ENCODE data around the gene GALT.

GRCh38 chr9:34620061-34620994 is 26.1 kb upstream of the GALT start, which contains the start of gene DCTN3:
- peak; percentile 60 to 66 for TF ChIP-seq EP300 (IDR thresholded peaks at IDR 0.05)
- TF ChIP-seq, protein P1, sequence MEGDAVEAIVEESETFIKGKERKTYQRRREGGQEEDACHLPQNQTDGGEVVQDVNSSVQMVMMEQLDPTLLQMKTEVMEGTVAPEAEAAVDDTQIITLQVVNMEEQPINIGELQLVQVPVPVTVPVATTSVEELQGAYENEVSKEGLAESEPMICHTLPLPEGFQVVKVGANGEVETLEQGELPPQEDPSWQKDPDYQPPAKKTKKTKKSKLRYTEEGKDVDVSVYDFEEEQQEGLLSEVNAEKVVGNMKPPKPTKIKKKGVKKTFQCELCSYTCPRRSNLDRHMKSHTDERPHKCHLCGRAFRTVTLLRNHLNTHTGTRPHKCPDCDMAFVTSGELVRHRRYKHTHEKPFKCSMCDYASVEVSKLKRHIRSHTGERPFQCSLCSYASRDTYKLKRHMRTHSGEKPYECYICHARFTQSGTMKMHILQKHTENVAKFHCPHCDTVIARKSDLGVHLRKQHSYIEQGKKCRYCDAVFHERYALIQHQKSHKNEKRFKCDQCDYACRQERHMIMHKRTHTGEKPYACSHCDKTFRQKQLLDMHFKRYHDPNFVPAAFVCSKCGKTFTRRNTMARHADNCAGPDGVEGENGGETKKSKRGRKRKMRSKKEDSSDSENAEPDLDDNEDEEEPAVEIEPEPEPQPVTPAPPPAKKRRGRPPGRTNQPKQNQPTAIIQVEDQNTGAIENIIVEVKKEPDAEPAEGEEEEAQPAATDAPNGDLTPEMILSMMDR (IDR thresholded peaks at IDR 0.05): peak in 1 of 5 experiments; percentile 19
- TF ChIP-seq POLR2A (IDR thresholded peaks at IDR 0.05): no peak
